Activated CD8-positive, alpha-beta memory T cell treated with anti-CD3 and anti-CD28 coated beads, Interleukin-2, amount 50 U/mL, for 24 hours (primary cell): ENCODE measurements around the gene DNAH17.

ENCODE experiments used
- DNase-seq: peaks from one replicate; pipeline ENCODE4 v3.0.0-alpha.2; 2020; ENCODE audit errors: extremely low read depth

Gene DNAH17

GRCh38 chr17:78541488-78542206 lies 35.5 kb downstream of the DNAH17 start:
- DNase-seq = no peak

DNA sequence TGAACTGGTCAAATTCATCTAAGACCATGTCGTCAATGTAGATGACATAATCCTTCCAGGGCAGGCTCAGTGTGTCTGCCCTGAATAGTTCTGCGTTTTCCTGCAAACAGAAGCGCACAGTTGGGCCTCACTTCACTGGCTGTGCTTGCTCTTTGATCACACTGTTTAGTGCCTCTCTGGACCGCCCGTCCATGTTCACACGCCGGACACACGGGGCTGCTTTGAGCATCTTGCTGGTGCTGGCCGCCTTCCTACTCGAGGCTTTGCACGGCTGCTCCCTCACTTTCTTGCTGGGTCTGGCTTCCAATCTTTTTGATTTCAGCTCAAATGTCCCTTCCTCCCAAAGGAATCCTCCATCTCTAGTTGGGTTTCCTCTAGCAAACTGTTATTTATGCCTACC lies 37.4 kb downstream of the DNAH17 start:
- no peak for DNase-seq

GRCh38 chr17:78538033-78538776 lies 39.0 kb downstream of the DNAH17 start:
- no peak for DNase-seq

DNA sequence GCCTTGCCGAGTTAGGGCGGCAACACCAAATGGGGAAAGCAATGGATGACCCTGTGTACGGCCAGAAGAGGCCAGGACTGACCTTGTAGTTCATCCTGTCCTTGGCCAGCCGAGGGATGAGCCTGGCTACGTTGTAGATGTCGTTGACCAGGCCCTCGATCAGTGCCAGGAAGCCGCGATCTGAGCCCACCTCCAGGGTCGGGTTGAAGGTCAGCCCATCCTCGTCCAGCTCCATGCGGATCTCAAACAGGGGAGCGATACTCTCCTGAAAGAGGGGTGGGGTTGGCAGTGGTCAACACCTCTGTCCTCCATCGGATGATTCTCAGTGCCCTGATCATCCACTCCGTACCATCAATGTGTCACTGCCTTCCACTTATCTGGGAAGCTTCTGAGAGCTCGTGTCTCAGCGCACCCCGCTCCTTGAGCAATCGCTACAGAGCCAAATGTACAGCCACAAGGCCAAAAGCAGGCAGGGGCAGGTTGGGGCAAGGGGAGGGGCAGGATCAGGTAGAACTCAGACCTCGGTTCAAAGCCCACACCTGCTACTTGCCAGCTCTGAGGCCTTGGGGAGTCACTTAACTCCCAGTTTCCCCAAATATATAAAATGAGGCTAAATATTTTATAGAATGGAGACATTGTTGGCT lies 39.9 kb downstream of the DNAH17 start:
- no peak for DNase-seq

GRCh38 chr17:78535273-78536197 lies 41.7 kb downstream of the DNAH17 start:
- no peak for DNase-seq

DNA sequence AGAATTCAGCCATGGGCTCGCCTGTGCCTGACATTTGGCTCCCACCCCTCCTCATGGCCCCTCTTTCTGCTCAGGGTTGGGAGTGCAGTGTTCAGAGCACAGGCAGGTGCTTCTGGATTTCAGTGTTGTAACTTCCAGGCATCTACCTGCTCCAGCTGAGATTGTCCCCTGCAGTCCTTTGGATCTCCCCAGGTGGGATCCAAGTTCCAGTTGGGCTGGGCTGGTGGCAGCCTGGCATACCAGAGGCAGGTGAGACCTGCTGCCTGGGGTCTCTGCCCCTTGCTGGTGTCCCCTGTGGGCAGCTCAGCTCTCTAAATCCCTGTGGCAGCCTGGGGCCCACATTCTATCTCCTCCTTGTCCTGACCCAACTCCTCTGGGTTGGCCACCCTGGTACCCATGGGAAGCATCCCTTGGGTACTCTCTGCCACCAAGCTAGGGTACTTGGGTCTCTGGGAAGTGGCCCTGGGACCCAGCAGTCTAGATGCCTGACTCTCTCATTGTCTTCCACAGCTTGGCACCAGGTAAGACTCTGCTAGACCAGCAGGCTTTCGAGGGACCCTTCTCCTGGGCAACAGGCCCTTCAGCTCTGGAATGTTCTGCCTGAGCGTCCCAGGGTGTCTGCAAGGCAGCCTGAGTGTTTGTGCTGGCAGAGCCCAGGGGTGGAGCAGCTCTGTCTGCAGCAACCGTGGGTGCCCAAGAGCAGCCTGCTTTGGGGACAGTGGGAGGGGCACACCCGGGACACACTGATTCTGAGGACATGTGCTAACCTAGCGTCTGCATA lies 42.5 kb downstream of the DNAH17 start:
- no peak for DNase-seq

- no peak for DNase-seq
These were observed 44.1 kb downstream of the DNAH17 start for GRCh38 chr17:78532922-78533640.

DNA sequence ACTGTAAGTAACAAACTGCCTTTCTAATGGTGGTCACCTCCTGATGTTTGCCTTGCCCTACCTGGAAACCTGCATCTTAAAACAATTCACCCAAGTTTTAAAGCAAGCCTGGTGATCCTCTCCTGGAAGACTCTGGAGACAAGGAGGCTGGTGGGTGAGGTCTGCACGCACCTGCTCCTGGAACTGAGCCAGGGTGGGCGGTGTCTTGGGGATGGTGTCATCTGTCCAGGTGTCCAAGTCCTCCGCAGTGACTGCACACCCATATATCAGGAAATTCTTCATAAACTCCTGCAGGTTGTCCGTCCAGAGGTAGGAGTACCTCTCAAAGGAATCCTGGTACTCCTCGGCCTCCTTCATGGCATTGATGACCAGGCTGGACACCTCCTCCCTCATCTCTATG lies 44.9 kb downstream of the DNAH17 start:
- DNase-seq = no peak

- DNase-seq = no peak
These were observed 46.5 kb downstream of the DNAH17 start for GRCh38 chr17:78530675-78531074.

GRCh38 chr17:78529871-78530670 lies 47.1 kb downstream of the DNAH17 start:
- DNase-seq = no peak

- no peak for DNase-seq
These were observed 47.9 kb downstream of the DNAH17 start for GRCh38 chr17:78529251-78529650.

GRCh38 chr17:78528541-78528940 lies 48.7 kb downstream of the DNAH17 start:
- no peak for DNase-seq

GRCh38 chr17:78527345-78527744 lies 49.9 kb downstream of the DNAH17 start:
- no peak for DNase-seq

DNA sequence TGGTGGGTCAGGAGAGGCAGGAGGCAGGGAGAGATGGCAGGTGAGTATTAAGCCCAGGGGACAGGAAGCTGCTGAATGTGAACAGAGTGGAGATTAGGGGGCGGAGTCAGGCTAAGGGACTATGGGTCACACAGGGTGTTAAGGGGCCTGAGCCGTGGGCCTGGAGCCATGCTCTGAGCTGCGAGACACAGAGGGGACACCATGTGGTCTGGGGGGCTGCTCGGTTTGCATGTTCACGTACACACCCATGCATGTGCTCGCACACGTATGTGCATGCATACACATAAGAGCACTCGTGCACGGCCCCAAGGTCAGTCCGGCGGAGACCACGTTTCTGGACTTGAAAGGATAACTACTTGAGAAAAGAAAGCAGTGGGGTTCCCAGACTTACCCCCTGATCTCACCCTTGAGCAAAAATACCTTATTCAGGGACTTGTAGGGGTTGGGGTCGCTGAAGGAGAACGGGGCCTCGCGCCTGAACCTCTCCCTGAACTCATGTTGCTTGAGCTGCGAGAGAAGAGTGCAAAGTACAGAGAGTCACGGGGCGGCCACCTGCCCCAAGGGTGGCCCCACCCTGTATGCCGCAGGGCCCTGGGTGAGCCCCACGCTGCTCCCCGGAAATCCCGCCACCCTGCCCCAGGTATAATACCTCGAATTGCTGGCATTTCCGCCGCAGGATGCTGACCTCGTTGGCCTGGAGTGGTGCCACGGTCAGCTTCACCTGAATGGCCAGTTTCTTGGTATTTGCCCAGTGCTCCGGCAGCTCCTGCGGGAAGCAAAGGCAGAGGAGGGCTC lies 50.8 kb downstream of the DNAH17 start:
- DNase-seq = no peak

DNA sequence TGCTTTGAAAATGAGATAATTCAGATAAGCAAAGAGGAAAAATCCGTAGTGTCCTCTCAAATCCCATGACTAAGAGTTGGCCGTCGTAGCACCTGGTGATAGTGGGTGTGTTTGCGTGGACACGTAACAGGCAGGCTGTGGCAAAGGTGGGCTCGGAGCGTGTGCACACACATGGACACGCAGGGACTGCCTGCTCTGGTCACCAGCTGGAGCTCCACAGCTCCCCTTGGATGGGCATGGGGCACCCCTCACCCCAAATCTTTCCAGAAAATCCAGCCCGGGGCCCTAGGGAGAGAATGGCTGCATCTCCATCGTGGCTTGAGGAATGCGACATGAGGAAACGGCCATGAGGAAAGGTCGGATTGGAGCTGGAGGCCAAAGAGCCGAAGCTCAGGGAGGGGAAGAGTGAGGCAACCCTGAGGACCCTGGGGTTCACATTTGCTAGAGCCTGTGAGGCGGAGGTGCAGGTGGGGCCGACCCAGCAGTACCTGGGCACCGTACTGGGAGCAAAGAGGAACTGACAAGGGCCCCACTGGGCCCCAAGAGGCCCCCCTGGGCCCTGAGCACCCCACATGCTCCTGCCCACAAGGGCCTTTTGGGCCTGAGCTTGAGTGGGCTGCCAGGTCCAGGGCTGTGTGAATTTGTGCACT lies 51.6 kb downstream of the DNAH17 start:
- DNase-seq = no peak

- no peak for DNase-seq
These were observed 52.2 kb downstream of the DNAH17 start for GRCh38 chr17:78524870-78525510.

GRCh38 chr17:78523934-78524655 lies 53.1 kb downstream of the DNAH17 start:
- DNase-seq = no peak
